Measurements from ENCODE around the gene KDM6B. TPM values are rescaled to one million over a fixed set of nuclear protein-coding genes. Genes with fewer than 3 reads are reported as not detected.

KDM6B gene
- total RNA-seq, 1 experiment from 2014 or later = 28.9 TPM

DNA sequence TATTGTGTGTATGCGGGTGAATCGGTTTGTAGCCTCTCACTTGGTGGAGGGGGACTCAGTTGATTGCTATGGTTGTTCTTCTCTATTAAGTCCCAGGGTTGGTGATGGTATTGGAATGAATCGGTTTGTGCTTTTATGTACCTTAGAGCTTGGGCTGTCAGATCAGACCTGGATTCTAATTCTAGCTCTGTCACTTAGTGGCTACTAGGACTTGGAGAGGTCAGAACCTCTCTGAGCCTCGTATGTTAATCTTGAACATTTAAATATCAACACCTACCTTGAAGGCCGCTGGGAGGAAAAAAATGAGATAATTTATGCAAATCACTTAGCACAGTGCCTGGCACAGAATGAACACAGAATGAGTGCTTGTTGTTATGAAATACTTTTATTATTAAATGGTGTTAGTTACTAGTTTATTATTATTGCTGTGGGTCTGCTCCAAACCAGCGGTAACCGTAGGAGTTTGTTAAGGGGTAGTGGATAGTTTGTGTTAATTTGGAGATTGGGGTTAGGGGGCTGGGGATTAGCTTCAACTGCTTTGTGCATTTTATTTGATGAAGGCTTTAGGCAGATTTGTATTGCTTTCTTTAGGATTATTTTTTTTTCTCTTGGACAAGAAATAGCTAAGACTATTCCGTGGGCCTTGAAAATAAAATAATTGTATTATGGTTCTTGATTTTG is 3.5 kb downstream of the KDM6B start:
- no peak overlapping the region for H4K5ac ChIP-seq (ENCODE audit: insufficient read length, low read depth, low read length)
- H2BK120ac ChIP-seq (ENCODE audit: low read depth, low read length, poor library complexity, severe bottlenecking) = no peak overlapping the region
- peaks cover 39% of the 10 kb centered on the region for H3K23me2 ChIP-seq (ENCODE audit: insufficient read length, low read depth, low read length, poor library complexity, severe bottlenecking)
- H3K79me1 ChIP-seq (ENCODE audit: insufficient read depth, low read depth, low read length, poor library complexity, severe bottlenecking) = no peaks in the 10 kb centered on the region
- no peak overlapping the region for H2AFZ ChIP-seq (ENCODE audit: low read length)
- no peak overlapping the region for H3K27ac ChIP-seq (ENCODE audit: insufficient read length, low read depth, low read length)
- no peaks in the 10 kb centered on the region for H3K9me3 ChIP-seq (ENCODE audit: control insufficient read depth, low read depth, low read length)
- peaks cover 33% of the 10 kb centered on the region; the same call in 1 of the 2 replicates for H3K27me3 ChIP-seq (ENCODE audit: insufficient read depth, low read length)
- H3K4me1 ChIP-seq (ENCODE audit: insufficient read depth, low read length) = peaks cover 2% of the 10 kb centered on the region; the same call in 1 of the 2 replicates
- no peak overlapping the region for H2BK20ac ChIP-seq (ENCODE audit: low read depth, low read length, poor library complexity, severe bottlenecking)
- Mint-ChIP-seq H3K9me3 (no peaks in the 10 kb centered on the region), H3K4me1 (peaks cover 55 to 56% of the 10 kb centered on the region in 2 experiments), H3K27ac (peak overlapping the region in 2 of 3 experiments; percentile 85 to 93; a peak in 5 of 7 replicates), H3K27me3 (ENCODE audit: low read depth) (peaks cover 40% of the 10 kb centered on the region), H3K4me3 (peak overlapping the region; percentile 86 to 89), H3K36me3 (ENCODE audit: insufficient read depth in 1 of 3, low read depth in 3 of 3) (peaks cover 2 to 11% (median 9%) of the 10 kb centered on the region in 3 experiments; a peak in 5 of 7 replicates)
- no peaks in the 10 kb centered on the region for H3K79me2 ChIP-seq (ENCODE audit: insufficient read depth, low read length)
- no peak overlapping the region for H4K91ac ChIP-seq (ENCODE audit: insufficient read length, low read depth, low read length)
- no peak overlapping the region for H3K18ac ChIP-seq (ENCODE audit: insufficient read length, low read depth, low read length)
- H3K4ac ChIP-seq (ENCODE audit: low read depth, low read length) = no peak overlapping the region
- TF ChIP-seq, protein P1, sequence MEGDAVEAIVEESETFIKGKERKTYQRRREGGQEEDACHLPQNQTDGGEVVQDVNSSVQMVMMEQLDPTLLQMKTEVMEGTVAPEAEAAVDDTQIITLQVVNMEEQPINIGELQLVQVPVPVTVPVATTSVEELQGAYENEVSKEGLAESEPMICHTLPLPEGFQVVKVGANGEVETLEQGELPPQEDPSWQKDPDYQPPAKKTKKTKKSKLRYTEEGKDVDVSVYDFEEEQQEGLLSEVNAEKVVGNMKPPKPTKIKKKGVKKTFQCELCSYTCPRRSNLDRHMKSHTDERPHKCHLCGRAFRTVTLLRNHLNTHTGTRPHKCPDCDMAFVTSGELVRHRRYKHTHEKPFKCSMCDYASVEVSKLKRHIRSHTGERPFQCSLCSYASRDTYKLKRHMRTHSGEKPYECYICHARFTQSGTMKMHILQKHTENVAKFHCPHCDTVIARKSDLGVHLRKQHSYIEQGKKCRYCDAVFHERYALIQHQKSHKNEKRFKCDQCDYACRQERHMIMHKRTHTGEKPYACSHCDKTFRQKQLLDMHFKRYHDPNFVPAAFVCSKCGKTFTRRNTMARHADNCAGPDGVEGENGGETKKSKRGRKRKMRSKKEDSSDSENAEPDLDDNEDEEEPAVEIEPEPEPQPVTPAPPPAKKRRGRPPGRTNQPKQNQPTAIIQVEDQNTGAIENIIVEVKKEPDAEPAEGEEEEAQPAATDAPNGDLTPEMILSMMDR (conservative IDR thresholded peaks at IDR 0.05) = no peak
- no peak overlapping the region for H3K23ac ChIP-seq (ENCODE audit: insufficient read length, low read depth, low read length)
- no peak overlapping the region for H3K56ac ChIP-seq (ENCODE audit: insufficient read length, low read depth, low read length)
- no peaks in the 10 kb centered on the region for H4K20me1 ChIP-seq (ENCODE audit: control insufficient read depth, insufficient read depth, insufficient read length)
- peak overlapping the region; percentile 75 for H3K4me2 ChIP-seq (ENCODE audit: insufficient read depth, insufficient read length, low read length)
- no peak overlapping the region for H2BK15ac ChIP-seq (ENCODE audit: low read depth, low read length)
- no peak overlapping the region for H2BK12ac ChIP-seq (ENCODE audit: insufficient read length, low read depth, low read length)
- H2AK5ac ChIP-seq (ENCODE audit: insufficient read length, low read length) = no peak overlapping the region
- DNase-seq = no peak
- no CpG with 5 or more reads among the region's 8 CpGs for WGBS (ENCODE audit: extremely low coverage, insufficient read length, low lambda C conversion rate)
- no peak overlapping the region for H3K9ac ChIP-seq (ENCODE audit: extremely low read depth, insufficient read length, low read length)
- H4K8ac ChIP-seq (replicated peaks; ENCODE audit: insufficient read length, low read depth, low read length) = no peak overlapping the region
- H2BK5ac ChIP-seq (ENCODE audit: insufficient read length, low read length) = no peak overlapping the region
- no peak overlapping the region for H3K14ac ChIP-seq (ENCODE audit: insufficient read depth, low read length)
- H3T11ph ChIP-seq (ENCODE audit: low read length) = no peak overlapping the region

All from H9 (cell line).